TTC549 (cell line): Measurements from ENCODE around the gene PXDC1.
"Not testable (repeated sequence)": the region's sequence is repeated elsewhere in the genome, so short reads cannot be mapped to it uniquely, and the experiment has no call there.

Source experiments
- FAIRE-seq: peaks from 2 replicates; lab custom pipeline; 2012; peaks lifted over from hg19 to GRCh38; lab: Jason Lieb, UNC

The PXDC1 gene

DNA sequence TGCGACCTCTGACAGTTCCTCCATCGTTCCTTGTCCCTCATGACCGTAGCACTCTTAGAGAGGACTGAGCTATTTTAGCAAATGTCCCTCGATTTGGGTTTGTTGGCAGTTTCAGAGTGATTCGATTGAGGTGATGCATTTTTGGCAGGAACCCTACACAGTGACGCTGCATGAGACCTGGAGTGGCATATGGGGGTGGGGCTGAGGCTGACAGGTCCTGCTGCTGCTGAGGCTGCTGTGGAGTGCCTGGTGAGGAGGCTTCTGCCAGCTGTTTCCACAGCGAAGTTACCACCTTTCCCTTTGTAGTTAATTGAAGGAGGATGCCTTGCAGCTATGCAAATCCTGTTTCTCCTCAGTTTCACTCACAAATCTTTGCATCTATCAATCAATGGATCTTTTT lies 19.8 kb downstream of the PXDC1 start:
- no peak for FAIRE-seq

DNA sequence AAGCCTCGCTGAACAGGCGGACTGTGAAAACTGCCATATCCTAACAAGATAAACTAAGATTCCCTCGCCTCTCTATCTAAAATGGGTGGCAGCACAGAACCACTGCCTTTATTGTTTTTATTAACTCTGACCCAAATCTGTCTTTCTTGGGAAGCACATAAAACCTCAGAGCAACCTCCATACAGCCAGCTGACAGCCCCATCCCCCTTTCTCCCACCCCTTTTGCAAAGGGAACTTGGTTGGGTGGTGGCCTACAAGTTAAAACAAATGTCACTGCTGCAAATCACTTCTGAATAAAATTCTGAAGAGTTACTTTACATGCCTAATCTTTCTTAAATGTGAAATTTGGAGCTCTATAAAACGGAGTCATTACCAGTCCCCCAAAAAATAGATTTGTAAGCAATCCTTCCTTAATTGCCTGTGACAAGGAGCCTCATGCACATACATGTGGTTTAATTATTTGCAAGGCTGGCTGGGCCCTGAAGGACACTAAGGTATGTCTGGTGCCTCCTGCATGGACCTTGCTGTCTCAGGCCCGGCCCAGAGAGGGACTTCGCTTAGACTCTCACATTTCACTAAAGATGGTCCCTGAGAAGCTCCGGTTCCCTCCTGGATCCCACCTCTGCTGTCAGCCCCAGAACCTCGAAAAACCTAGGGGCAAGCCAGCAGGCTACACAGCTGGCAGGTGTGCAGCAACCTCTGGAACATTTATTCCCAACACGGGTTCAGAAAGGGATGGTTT lies 21.7 kb downstream of the PXDC1 start:
- no peak for FAIRE-seq

DNA sequence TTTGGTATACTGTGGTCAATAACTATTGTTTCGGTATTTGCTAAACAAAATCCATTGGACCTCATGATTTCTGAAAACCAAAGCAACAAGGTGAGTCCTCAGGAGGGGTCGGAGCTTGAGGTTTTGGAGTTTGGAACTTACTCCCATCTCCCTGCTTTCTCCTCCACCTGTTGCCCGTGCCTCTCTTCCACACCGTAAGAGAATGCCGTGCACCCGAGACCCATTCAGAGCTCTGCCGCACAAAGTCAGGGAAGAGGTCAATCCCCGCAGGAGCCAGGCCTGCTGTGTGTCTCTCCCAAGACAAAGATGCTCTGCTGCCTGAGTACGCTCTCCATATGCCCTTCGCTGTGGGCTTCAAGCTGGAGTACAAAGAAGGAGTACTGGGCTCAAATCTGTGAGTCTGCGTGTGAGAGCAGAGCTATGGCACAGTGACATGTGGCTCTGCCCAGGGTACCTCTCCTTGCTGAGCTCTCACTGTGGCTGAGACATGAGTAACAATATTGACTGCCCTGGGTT lies 23.9 kb downstream of the PXDC1 start:
- FAIRE-seq, result no peak

DNA sequence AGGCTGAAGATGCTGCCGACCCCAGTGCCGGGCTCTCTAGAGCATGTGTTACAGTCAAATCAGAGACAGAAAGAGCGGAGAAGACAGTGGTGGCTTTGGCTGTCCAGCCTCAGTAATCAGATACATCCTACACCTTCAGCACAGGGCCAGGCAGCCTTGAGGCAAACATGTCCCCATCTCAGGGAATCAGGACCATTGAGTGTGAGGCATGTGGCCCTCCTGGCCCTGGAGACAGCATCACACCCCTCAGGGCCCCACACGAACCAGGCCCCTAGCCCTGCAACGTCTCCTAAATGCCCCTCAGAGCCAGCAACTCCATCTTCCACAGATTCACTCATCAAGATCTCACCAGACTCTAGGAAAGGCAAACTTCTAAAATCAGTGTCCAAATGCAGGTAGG lies 24.5 kb downstream of the PXDC1 start:
- no peak for FAIRE-seq

DNA sequence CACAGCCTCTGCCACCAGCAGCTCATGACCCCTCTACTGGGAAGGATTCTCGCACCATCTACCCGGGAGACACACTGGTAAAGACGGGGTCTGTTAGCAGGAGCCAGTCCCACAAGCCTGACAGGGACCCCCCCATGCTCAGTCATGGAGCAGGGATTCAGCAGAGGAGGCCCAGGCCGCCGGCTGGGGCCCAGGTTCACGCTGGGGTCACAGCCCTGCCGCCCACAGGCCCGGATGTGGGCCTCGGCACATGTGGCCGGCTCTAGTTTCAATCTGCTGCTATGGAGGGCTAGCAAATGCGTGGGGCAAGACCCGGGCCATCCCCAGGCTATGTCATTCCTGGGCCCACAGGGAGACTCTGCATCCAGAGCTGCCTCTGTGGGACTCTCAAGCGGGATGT lies 25.1 kb downstream of the PXDC1 start:
- FAIRE-seq, result no peak

DNA sequence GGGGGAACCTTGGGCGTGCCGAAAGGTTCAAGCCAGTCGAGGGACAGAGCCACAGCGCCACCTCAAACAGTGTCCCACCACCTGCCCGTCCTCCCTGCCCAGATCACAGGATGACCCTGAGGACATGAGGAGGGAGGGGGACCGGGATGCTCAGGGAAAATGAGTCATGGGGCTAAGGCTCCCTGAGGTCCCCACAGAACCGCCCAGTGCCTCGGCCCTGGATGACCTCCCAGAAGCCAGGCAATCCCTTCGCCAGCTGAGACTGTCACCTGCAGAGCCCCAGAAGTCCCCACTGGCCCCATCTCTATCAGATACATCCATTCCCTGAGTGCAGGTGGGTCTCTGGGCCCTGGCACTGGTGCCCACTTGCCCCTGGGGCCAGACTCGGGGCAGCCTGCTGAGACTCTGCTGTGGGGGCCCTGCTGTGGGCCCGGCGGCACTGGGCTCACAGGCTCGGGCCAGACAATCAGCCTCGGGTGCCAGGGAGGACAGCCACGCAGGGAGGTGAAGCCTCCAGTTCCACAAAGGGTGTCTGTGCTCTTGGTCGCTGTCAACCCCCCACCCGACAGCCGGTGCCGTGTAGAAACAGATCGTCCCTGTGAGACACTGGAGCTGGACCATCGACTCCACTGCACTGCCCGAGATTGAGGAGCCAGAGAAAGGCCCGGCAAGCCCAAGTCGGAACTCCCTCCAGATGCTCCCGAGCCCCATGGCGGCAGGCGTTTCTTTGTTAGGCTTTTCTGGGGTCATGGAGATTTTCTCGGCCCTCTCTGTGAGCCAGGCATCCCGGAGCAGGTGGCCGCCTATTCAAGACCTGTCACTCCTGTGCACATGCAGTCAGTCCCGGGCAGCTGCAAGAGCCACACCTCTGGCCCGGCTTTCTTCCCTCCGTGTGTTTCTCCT lies 26.1 kb downstream of the PXDC1 start:
- FAIRE-seq, result no peak

DNA sequence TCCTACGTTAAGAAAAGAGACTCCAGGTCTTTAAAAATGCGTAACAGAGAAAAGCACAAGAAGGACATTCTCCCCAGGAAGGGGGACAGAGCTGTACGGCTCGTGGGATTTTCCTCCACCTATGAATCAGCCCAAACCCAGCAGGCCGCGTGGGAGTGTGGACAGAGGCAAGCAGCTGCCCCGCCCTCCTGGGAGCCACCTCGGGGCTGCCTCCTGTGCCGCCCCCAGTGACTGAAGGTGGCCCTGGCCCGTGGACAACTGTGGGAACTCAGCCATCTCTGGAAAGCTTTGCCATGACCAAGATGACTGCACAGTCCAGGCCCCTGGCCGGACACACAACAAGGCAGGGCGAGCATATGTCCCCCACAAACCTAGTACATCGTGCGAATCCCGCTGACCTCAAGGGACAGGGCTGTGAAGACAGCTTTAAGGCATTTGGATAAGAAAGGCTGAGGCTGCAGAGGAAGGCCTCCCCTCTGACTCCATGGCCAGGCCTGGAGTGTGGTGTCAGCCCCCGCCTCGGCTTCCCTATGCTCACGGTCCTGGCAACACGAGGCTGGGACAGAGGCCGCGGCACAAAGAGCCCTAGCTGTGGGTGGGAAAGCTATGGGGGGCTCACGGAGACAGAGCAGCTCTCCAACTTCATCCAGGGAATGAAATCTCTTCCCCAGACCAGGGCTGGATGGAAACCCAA lies 26.9 kb downstream of the PXDC1 start:
- FAIRE-seq, result no peak

DNA sequence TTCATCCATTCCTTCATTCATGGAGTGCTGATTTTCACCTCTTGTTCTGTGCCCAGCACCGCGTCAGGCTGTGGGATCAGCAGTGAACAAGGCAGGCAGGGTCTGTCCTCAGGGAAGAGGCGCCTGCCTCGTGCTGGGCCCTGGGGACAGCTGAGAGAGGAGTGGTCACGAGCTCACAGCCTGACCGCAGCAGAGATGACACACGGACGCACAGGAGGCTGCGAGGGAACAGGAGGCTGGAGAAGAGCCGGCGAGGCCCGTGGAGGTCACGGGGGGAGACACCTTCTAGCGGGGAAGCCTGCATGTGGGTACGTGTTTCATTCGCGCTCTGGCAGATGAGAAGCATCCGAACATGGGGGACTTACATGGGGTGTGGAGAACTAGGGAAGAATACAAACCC lies 27.5 kb downstream of the PXDC1 start:
- no peak for FAIRE-seq

DNA sequence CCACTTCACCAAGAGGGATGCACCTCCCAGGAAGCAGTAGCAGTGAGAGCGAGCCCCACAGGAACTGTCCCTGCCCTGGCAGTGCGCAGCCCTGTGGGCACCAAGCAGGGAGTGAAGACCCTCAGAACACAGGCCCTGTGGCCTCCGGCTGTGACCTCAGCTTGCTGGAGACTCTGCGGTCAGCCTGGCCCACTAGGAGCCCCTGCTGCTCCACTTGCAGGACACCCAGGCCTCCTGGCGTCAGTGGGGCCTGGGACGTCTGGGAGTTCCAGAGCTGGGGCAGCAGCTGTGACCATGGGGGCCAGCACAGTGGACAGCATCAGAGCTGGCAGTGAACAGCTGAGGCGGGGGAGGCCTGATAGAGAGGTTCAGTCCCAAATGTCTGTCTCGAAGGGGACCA lies 28.3 kb downstream of the PXDC1 start:
- no peak for FAIRE-seq

DNA sequence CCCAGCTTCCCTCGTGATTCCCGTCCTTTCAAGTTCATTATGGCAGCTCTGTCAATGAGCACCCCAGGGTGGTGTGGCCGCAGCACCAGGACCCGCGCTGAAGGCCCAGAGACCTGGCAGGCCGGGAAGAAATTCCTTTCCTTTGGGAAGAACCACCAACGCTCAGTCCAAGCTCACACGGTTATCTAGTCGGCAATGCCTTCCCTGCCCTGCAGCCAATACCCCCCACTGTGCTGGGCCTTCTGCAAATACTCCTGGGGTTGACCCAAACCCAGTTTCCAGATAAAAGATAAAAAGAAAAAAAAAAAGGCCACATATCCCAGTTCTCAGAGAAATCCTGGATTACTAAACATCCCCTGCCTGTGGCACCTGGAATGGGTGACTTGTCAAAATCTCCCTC lies 28.7 kb downstream of the PXDC1 start:
- no peak for FAIRE-seq

DNA sequence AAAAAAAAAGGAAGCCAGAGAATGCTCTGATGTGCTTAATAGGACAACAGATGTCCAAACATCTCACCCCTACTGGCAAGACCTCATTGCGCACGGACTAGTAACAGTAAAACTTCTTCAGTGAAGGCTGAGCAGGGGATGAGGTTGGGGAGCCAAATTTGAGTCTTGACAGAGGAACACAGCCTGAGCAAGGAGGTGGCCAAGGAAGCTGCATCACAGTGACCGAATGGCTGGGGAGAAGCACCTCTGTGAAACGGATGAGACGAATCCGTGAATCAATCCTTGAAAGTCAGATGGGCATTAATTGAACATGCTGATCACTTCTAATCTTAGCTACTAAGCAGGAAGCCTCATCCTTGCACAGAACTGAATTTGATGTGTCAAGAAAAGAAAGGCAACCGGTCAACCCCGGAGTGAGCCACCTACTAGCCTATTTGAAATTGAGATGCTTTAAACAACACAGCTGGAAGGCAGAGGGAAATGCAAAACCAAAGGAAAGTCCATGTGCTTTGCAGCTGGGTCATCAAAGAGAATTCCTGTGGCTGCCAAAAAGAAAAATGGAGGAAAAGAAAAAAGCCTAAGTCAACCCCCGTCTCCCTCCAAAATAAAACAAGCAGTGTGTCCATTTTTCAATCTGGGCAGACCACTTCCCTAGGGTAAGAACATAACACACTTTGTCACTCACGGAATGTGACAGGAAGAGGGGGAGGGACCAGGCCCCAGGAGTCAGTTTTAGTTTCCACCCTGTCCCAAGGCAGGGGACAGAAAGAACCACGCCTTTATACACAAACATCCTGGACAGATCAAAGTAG lies 29.5 kb downstream of the PXDC1 start:
- no peak for FAIRE-seq

DNA sequence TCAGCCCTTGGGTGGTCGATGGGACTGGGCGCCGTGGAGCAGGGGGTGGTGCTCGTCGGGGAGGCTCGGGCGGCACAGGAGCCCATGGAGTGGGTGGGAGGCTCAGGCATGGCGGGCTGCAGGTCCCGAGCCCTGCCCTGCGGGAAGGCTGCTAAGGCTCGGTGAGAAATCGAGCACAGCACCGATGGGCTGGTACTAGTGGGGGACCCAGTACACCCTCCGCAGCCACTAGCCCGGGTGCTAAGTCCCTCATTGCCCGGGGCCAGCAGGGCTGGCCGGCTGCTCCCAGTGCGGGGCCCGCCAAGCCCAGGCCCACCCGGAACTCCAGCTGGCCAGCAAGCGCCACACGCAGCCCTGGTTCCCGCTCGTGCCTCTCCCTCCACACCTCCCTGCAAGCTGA lies 30.7 kb downstream of the PXDC1 start:
- not testable (repeated sequence) for FAIRE-seq

DNA sequence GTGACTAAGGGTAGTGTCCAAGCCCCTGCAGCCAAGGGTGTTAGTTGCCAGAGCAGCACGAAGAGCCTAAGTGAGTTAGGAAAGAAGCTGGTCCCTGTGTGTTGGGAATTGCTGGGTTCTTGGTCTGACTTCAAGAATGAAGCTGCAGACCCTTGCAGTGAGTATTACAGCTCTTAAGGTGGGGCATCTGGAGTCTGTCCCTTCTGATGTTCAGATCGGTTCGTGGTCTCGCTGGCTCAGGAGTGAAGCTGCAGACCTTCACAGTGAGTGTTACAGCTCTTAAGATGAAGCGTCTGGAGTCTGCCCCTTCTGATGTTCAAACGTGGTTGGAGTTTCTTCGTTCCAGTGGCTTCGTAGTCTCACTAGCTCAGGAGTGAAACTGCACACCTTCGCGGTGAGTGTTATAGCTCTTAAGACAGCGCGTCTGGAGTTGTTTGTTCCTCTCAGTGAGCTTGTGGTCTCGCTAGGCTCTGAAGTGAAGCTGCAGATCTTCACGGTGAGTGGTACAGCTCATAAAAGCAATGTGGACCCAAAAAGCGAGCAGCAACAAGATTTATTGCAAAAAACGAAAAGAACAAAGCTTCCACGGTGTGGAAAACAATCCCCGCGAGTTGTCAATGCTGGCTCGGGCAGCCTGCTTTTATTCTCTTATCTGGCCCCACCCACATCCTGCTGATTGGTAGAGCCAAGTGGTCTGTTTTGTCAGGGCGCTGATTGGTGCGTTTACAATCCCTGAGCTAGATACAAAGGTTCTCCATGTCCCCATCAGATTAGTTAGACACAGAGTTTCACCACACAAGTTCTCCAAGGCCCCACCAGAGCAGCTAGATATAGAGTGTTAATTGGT lies 31.8 kb downstream of the PXDC1 start:
- FAIRE-seq, result no peak

DNA sequence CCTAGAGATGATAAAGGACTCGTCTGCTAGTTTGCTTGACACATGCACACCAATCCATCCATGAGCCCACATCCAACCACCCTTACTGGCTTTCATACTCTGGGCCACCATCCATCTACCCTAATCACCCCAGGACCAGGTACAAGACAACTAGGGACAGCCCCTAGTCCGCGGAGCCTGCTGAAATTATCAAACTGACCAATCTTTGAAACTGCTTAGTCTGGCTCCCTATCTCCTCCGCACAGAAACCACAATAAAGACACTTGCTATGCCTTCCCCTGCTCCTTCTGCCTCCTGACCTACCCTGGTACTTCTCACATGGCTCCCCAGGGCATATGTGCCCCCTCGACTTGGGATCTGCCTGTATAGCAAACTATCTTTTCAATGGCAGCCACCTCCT lies 33.1 kb downstream of the PXDC1 start:
- no peak for FAIRE-seq

DNA sequence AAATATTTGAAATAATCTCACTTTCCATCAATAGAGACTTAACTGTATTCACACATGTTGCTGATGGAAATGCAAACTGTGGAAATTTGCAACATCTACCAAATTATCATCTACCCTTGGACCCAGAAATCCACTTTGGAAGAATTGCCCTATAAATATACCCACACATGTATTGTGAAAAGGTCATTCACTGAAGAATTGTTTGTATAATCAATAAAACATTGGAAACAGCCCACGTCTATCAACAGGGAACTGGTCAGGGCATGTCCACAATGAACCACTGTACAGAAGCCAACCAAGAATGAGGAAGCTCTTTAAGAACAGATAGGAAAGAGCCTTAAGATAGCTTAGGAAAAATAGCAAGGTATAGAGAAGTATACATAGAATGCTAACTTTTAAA lies 36.2 kb downstream of the PXDC1 start:
- FAIRE-seq, result no peak

DNA sequence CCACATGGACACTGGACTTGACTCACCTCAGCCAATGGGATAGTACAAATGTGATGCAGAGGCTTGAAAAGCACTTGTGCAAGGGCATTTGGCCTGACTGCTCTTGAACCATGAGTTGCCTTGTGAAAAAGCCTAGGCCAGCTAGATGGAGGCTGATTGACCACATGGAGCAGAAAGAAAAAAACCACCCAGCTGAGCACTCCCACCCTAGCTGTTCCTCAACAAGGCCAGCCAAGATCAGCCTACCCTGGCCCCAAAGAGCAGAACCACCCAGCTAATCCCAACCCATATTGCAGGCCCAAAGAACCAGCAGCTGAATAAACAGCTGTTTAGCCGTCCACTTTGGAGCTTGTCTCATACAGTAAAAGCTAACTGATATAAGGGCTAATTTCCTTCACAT lies 36.7 kb downstream of the PXDC1 start:
- no peak for FAIRE-seq

DNA sequence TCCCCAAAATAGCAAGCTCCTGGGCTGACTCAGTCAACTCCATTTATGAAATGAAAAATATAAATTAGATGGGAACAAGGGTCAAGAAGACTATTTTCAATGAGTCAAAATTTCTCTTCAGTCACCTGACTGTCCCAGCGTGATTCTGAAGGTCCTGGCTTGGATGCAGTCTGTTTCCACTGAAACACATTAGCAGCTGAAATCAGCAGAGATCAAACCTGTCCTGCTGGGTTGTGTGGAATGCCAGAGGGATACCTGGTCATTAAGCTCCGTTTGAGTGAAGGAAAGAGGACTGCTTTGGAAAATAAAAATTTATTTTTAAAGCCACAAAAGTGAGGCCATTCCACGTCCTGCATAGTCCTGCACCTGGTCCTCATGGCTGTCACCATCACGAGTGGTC lies 37.4 kb downstream of the PXDC1 start:
- no peak for FAIRE-seq

DNA sequence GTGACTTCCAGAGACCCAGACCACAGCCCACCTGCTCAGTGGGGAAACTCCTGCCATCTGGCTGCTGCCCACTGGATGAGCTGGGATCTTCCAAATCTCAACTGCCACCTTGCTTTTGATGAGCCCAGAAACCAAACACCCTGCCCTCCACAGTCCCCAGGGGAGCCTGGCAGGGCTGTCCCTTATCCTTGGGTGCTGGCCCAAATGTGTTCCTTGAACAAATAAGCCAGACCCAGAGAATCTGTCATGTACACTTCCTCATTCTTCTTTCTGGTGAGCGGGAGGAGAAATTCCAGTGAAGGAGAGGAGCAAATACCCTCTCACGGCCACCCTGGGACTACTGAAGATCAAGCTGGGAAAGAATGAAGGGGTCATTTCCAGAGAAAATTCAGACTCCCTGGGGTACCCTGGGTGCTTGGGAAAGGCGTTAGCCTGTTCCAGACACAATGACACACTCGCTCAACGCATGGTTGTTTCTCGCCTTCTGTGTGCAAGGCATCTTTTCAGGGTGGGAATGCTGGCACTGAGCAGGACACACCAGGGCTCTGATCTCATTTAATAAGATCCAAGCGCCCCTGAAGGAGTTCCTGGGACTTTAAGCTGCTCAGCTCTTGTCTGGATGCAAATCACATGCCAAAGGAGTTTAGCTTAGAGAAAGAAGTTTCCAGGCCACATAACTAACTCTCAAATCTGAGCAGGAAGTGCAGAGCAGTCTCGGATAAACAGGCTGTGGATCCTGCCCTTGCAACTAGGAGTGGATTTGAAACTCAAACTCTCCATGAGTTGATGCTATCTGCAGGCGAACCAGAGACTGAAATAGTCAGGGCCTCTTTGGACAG lies 38.5 kb downstream of the PXDC1 start:
- FAIRE-seq, result no peak

DNA sequence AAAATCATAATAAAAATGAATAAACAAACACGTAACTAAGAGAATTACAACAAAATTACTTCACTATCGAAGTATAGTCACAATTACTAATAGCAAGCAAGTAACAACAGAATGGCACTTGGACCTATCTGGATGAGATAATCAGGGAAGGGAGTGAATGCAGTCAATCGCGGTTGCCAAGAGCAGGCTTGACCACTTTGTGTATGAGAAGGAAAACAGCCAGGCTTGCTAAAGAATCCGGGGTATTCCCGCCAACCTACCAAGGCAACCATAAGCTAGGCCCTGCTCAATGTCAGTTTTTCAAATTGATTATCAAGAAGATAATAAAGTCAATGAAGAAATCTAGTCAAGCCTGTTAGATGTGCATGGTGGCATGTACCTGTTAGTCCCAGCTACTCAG lies 39.7 kb downstream of the PXDC1 start:
- FAIRE-seq, result no peak

DNA sequence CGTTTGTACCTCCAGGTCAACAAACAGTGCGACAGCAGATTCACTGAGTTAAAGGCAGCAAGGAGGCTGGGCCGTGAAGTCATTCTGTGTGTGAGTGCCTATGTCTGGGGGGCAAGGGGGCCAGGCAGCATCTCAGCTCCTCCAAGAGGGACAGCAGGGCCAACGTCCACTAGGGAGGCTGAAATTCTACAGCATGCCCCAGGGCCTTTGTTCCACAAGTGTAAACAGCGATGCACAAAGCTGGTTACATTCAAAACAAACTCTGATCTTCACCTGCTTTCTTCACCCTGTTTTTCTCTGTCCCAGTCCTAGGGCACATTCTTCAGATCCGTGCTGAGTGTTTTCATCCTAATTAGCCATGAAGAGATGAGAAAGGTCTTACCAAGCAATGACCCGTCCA lies 41.1 kb downstream of the PXDC1 start:
- FAIRE-seq, result no peak
